ENCODE results near the gene LRRN3. TPM values are rescaled to one million over a fixed set of nuclear protein-coding genes. Genes with fewer than 3 reads are reported as not detected.

Gene LRRN3
- total RNA-seq (under 1 TPM; 0.51 to 0.62 TPM), polyA plus RNA-seq (1 to 10 TPM in 1 of 2 donors, not detected in 1; 5.1 TPM)
- long read RNA-seq, donor 1, partial matches to known transcripts: 0 of 7 reads
- long read RNA-seq, donor 1, other reads (novel, unspliced or antisense): 5 of 7 reads
- long read RNA-seq, donor 2, partial matches to known transcripts: 1 of 5 reads
- long read RNA-seq, donor 2, other reads (novel, unspliced or antisense): 4 of 5 reads

DNA sequence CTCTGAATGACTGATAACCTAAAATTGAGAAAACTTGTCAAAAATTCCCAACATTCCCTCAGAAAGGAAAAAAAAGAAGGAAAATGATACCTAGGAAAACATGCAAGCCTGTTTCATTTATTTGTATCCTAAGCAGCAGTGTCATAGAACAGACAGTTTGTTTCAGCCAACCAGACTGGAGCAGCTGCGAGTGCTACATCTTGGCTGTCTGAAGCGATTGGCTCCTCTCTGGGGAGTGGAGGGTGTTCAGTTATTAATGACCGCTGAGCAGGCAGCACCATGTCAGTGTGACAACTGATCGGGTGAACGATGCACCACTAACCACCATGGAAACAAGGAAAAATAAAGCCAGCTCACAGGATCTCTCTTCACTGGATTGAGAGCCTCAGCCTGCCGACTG is at the start of gene LRRN3:
Gene LRRN3 (plus strand): TSS at position 282 of the 400 bp plus-strand sequence. CDS start 31,646 bp downstream, outside the sequence.
- Histone ChIP-seq H3K4me3 (ENCODE audit: low read length in 2 of 2) (peak within 1 kb of the TSS; percentile 80 to 89), H3K27ac (ENCODE audit: low read depth in 1 of 2, low read length in 2 of 2) (peak within 1 kb of the TSS in 1 of 2 donors; percentile 16), H3K9me3 (ENCODE audit: control insufficient read depth, low read length) (no peaks in the 10 kb centered on the region), H3K4me1 (ENCODE audit: control insufficient read depth in 1 of 2, insufficient read depth in 2 of 2, low read length in 2 of 2) (peaks cover 0 to 4% of the 10 kb centered on the region in 2 donors), H3K27me3 (ENCODE audit: control insufficient read depth in 1 of 2, insufficient read depth in 2 of 2, low read length in 1 of 2) (no peaks in the 10 kb centered on the region), H3K36me3 (ENCODE audit: control insufficient read depth in 1 of 2, insufficient read depth in 2 of 2, low read length in 1 of 2) (no peaks in the 10 kb centered on the region)
- 3 to 7% methylated on average over 6 of the region's 6 CpGs for WGBS, 2 donors
- intact Hi-C loops (cut with DNase I): loop anchor here in 1 of 2 donors (5.0 kb wide), 1 partner anchor 396 kb away; no protein-coding TSS in a partner anchor
- ATAC-seq (ENCODE audit: low FRiP score): peak; percentile 70
- DNase-seq: peak; percentile 39 to 45

DNA sequence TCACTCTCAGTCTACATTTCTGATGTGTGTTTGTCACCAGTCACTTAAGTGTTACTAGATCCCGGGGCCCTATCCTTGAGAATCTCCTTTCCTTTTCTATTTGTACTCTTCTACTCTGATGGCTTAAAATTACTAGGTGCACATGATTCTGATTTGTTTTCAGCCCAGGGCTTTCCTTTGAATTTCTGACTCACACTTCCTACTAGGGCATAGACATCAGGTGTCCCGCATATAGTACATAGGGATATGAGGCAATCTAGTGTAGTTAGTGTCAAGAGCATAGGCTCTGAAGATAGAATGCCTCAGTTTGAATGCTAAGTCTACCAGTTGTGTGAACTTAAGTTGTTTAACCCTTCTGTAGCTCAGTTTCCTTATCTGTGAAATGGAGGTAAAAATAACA is 49.4 kb upstream of the LRRN3 start:
- H3K27me3 ChIP-seq (ENCODE audit: control insufficient read depth in 1 of 2, insufficient read depth in 2 of 2, low read length in 1 of 2): no peaks in the 10 kb centered on the region
- peaks cover 0 to 2% of the 10 kb centered on the region in 2 donors for H3K4me1 ChIP-seq (ENCODE audit: control insufficient read depth in 1 of 2, insufficient read depth in 2 of 2, low read length in 2 of 2)
- intact Hi-C loops (cut with DNase I): no loop called here
- no peak overlapping the region for H3K27ac ChIP-seq (ENCODE audit: low read depth in 1 of 2, low read length in 2 of 2)
- DNase-seq: no peak
- H3K9me3 ChIP-seq (ENCODE audit: control insufficient read depth, low read length): no peaks in the 10 kb centered on the region
- no peak for ATAC-seq (ENCODE audit: low FRiP score)
- no peaks in the 10 kb centered on the region for H3K36me3 ChIP-seq (ENCODE audit: control insufficient read depth in 1 of 2, insufficient read depth in 2 of 2, low read length in 1 of 2)
- H3K4me3 ChIP-seq (ENCODE audit: low read length in 2 of 2): no peak overlapping the region
- 87 to 91% methylated on average over 2 of the region's 2 CpGs for WGBS, 2 donors

DNA sequence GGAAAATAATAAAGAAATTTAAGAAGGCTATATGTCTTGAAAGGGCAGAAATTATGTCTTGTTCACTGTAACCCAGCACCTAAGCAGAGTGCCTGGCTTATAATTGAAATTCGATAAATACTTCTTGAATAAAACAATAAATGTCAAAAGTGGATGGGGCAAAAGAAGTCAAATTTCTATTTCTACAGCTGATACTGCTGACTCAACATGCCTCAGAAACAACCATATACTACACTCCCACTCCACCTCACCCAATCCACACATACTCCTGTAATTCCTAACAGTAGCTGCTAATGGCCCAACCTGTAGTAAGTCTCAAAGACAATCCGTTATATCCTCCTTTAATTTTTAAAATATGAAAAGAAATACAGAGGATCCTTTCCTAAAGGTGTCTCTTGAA is 48.1 kb upstream of the LRRN3 start:
- 94 to 96% methylated on average over 2 of the region's 2 CpGs for WGBS, 2 donors
- ATAC-seq (ENCODE audit: low FRiP score) (no peak), DNase-seq (no peak)
- H3K4me1 ChIP-seq (ENCODE audit: control insufficient read depth in 1 of 2, insufficient read depth in 2 of 2, low read length in 2 of 2): peaks cover 0 to 2% of the 10 kb centered on the region in 2 donors
- H3K27me3 ChIP-seq (ENCODE audit: control insufficient read depth in 1 of 2, insufficient read depth in 2 of 2, low read length in 1 of 2): no peaks in the 10 kb centered on the region
- intact Hi-C loops (cut with DNase I): no loop called here
- H3K9me3 ChIP-seq (ENCODE audit: control insufficient read depth, low read length): no peaks in the 10 kb centered on the region
- H3K36me3 ChIP-seq (ENCODE audit: control insufficient read depth in 1 of 2, insufficient read depth in 2 of 2, low read length in 1 of 2): no peaks in the 10 kb centered on the region
- no peak overlapping the region for H3K27ac ChIP-seq (ENCODE audit: low read depth in 1 of 2, low read length in 2 of 2)
- H3K4me3 ChIP-seq (ENCODE audit: low read length in 2 of 2): no peak overlapping the region

DNA sequence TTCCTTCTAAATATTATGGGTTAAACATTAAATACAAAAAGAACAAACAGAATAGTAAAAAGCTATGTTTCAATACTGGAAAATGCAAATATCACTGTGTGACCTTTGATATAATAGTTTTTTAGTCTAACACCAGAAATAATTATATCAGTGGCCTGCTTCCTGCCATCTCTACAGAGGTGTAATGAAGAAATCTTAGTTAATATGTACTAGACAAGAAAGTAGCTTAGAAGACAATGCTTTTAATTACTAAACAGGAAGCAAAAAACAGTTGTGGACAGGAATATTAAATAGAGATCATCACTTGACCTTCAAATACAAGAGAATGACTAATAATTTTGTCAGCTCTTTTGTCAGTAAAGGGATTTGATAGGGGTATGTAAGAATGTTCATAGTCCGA is 47.4 kb upstream of the LRRN3 start:
- Histone ChIP-seq H3K4me1 (ENCODE audit: control insufficient read depth in 1 of 2, insufficient read depth in 2 of 2, low read length in 2 of 2) (peaks cover 0 to 2% of the 10 kb centered on the region in 2 donors), H3K27ac (ENCODE audit: low read depth in 1 of 2, low read length in 2 of 2) (no peak overlapping the region), H3K9me3 (ENCODE audit: control insufficient read depth, low read length) (no peaks in the 10 kb centered on the region), H3K36me3 (ENCODE audit: control insufficient read depth in 1 of 2, insufficient read depth in 2 of 2, low read length in 1 of 2) (no peaks in the 10 kb centered on the region), H3K27me3 (ENCODE audit: control insufficient read depth in 1 of 2, insufficient read depth in 2 of 2, low read length in 1 of 2) (no peaks in the 10 kb centered on the region), H3K4me3 (ENCODE audit: low read length in 2 of 2) (no peak overlapping the region)
- intact Hi-C loops (cut with DNase I): no loop called here
- WGBS, 2 donors: 90 to 95% methylated on average over 1 of the region's 1 CpG
- no peak for ATAC-seq (ENCODE audit: low FRiP score)
- DNase-seq: no peak

DNA sequence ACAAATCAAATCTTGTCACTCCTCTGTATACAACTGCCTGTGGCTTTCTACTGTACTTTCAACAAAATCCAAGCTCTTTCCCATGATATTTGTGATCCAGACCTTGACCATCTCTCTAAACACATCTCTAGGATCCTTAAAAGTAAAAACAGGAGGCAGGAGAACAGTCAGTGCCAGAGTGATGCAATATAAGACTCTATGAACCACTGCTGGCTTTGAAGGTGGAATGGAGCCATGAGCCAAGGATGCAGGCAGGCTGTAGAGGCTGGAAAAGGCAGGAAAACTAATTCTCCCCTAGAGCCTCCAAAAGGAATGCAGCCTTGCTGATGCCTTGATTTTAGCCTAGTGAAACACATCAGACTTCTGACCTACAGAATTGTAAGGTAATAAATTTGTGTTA is 45.5 kb upstream of the LRRN3 start:
- intact Hi-C loops (cut with DNase I): no loop called here
- Histone ChIP-seq H3K27me3 (ENCODE audit: control insufficient read depth in 1 of 2, insufficient read depth in 2 of 2, low read length in 1 of 2) (no peaks in the 10 kb centered on the region), H3K4me3 (ENCODE audit: low read length in 2 of 2) (no peak overlapping the region), H3K27ac (ENCODE audit: low read depth in 1 of 2, low read length in 2 of 2) (no peak overlapping the region), H3K4me1 (ENCODE audit: control insufficient read depth in 1 of 2, insufficient read depth in 2 of 2, low read length in 2 of 2) (peaks cover 0 to 2% of the 10 kb centered on the region in 2 donors), H3K9me3 (ENCODE audit: control insufficient read depth, low read length) (no peaks in the 10 kb centered on the region), H3K36me3 (ENCODE audit: control insufficient read depth in 1 of 2, insufficient read depth in 2 of 2, low read length in 1 of 2) (no peaks in the 10 kb centered on the region)
- DNase-seq: no peak
- peak; percentile 57 for ATAC-seq (ENCODE audit: low FRiP score)

DNA sequence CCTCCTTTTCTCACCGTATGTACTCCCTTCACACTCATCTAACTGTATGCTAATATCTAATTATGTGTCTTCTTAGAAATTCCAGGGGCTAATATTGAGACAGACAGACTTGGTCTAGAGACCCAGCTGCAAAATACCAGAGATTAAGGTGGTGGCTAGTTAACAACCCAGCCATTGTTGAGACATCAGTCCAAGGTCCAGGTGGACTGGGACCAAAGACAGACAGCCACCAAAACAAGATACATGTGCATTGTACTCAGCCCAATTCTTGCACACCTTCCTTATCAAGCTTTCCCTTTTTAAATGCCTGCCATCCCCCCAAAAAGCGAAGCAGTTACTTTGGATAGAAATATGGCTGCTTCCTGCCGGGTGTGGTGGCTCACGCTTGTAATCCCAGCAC is 43.3 kb upstream of the LRRN3 start:
- intact Hi-C loops (cut with DNase I): no loop called here
- 93 to 97% methylated on average over 4 of the region's 4 CpGs for WGBS, 2 donors
- ATAC-seq (ENCODE audit: low FRiP score) (no peak), DNase-seq (no peak)
- Histone ChIP-seq H3K27ac (ENCODE audit: low read depth in 1 of 2, low read length in 2 of 2) (no peak overlapping the region), H3K4me3 (ENCODE audit: low read length in 2 of 2) (no peak overlapping the region), H3K9me3 (ENCODE audit: control insufficient read depth, low read length) (no peaks in the 10 kb centered on the region), H3K36me3 (ENCODE audit: control insufficient read depth in 1 of 2, insufficient read depth in 2 of 2, low read length in 1 of 2) (no peaks in the 10 kb centered on the region), H3K27me3 (ENCODE audit: control insufficient read depth in 1 of 2, insufficient read depth in 2 of 2, low read length in 1 of 2) (no peaks in the 10 kb centered on the region), H3K4me1 (ENCODE audit: control insufficient read depth in 1 of 2, insufficient read depth in 2 of 2, low read length in 2 of 2) (peaks cover 0 to 2% of the 10 kb centered on the region in 2 donors)

DNA sequence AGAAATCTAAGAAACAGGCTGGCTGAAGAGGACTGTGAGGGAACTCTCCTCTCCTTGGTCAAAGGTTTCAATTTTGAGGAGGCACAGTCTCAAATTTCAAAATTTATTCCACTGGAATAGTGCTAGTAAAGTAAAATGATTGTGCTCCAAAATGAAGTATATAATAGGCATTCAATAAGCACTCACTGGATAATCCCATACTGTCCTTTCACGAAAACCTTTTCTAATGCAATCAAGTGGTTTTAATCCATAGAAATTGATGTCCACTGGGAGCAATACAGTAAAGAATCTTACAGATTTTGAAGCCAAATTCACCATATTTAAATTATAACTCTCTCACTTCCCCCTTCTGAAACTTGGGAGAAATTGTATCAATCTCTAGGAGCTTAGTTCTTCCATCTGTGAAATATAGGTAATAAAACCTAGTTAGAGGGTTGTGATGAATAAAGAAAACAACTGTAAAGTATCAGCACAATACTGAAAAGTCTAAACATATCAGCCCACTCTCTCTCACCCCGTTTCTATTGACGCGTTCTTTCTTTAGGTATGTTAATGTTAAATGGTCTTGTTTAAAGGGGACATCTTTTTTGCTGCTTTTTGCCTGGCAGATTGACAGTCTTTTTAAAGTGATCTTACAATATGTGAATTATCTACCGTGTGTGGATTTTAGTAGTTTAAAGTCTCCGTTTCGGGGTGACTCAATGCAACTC is 40.8 kb upstream of the LRRN3 start:
- ATAC-seq (ENCODE audit: low FRiP score) (no peak), DNase-seq (no peak)
- H3K4me3 ChIP-seq (ENCODE audit: low read length in 2 of 2): no peak overlapping the region
- intact Hi-C loops (cut with DNase I): no loop called here
- WGBS, 2 donors: 73 to 74% methylated on average over 7 of the region's 7 CpGs
- no peak overlapping the region for H3K27ac ChIP-seq (ENCODE audit: low read depth in 1 of 2, low read length in 2 of 2)
- H3K36me3 ChIP-seq (ENCODE audit: control insufficient read depth in 1 of 2, insufficient read depth in 2 of 2, low read length in 1 of 2): no peaks in the 10 kb centered on the region
- H3K9me3 ChIP-seq (ENCODE audit: control insufficient read depth, low read length): no peaks in the 10 kb centered on the region
- H3K27me3 ChIP-seq (ENCODE audit: control insufficient read depth in 1 of 2, insufficient read depth in 2 of 2, low read length in 1 of 2): no peaks in the 10 kb centered on the region
- H3K4me1 ChIP-seq (ENCODE audit: control insufficient read depth in 1 of 2, insufficient read depth in 2 of 2, low read length in 2 of 2): peaks cover 0 to 2% of the 10 kb centered on the region in 2 donors

DNA sequence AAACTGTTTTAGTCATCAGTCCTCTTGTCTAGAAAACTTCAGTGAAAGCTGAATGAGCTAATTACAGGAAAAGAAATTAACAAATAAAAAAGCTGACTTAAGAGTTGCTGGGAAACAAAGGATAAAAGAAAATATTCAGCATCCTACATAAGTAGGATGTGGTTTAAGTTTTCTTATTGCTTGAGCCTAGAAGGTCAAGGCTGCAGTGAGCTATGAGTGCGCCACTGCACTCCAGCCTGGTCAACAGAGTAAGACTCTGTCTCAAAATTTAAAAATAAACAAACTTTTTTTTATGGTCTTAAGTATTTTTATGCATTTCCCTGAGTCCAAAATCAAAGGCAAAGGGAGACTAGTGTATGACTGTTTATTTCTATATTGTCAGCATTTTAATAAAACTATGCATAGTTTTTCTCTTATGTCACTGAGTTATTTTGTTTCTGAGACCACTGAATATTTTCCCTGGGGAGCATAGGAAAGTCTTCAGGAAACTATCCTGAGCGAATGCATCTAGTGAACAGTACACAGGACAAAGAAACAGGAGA is 40.0 kb upstream of the LRRN3 start:
- no peaks in the 10 kb centered on the region for H3K9me3 ChIP-seq (ENCODE audit: control insufficient read depth, low read length)
- intact Hi-C loops (cut with DNase I): no loop called here
- DNase-seq (no peak), ATAC-seq (ENCODE audit: low FRiP score) (no peak)
- WGBS, 2 donors: 82% methylated on average over 2 of the region's 2 CpGs
- no peak overlapping the region for H3K27ac ChIP-seq (ENCODE audit: low read depth in 1 of 2, low read length in 2 of 2)
- no peaks in the 10 kb centered on the region for H3K36me3 ChIP-seq (ENCODE audit: control insufficient read depth in 1 of 2, insufficient read depth in 2 of 2, low read length in 1 of 2)
- no peaks in the 10 kb centered on the region for H3K27me3 ChIP-seq (ENCODE audit: control insufficient read depth in 1 of 2, insufficient read depth in 2 of 2, low read length in 1 of 2)
- H3K4me3 ChIP-seq (ENCODE audit: low read length in 2 of 2): no peak overlapping the region
- no peaks in the 10 kb centered on the region for H3K4me1 ChIP-seq (ENCODE audit: control insufficient read depth in 1 of 2, insufficient read depth in 2 of 2, low read length in 2 of 2)

DNA sequence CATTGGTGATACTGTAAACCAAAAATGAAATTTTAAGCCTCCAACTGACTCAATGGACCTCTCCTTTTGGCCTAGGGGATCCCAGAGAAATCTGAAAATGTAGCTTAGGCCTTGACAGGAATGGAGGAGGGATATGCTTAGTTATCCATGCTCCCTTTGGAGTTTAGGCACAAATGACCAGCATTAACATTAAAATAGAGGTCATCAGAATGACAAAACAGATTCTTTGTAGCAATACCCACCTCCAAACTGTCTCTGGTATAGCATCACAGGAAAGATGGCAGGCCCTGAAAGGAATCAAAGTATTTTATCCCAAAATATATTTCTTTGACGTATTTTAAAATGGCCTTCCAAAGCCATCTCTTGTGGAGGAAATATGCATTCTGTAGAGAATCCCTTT is 39.1 kb upstream of the LRRN3 start:
- Histone ChIP-seq H3K9me3 (ENCODE audit: control insufficient read depth, low read length) (no peaks in the 10 kb centered on the region), H3K36me3 (ENCODE audit: control insufficient read depth in 1 of 2, insufficient read depth in 2 of 2, low read length in 1 of 2) (no peaks in the 10 kb centered on the region), H3K27ac (ENCODE audit: low read depth in 1 of 2, low read length in 2 of 2) (no peak overlapping the region), H3K4me3 (ENCODE audit: low read length in 2 of 2) (no peak overlapping the region), H3K4me1 (ENCODE audit: control insufficient read depth in 1 of 2, insufficient read depth in 2 of 2, low read length in 2 of 2) (no peaks in the 10 kb centered on the region), H3K27me3 (ENCODE audit: control insufficient read depth in 1 of 2, insufficient read depth in 2 of 2, low read length in 1 of 2) (no peaks in the 10 kb centered on the region)
- intact Hi-C loops (cut with DNase I): no loop called here
- WGBS, 2 donors: 81 to 97% methylated on average over 1 of the region's 1 CpG
- no peak for DNase-seq
- no peak for ATAC-seq (ENCODE audit: low FRiP score)
